ENCODE data around the gene GFER. TPM values are rescaled to one million over a fixed set of nuclear protein-coding genes. Genes with fewer than 3 reads are reported as not detected.

GFER gene
- total RNA-seq, 2 donors from 2014 or later: 13.2 to 35.9 TPM

- DNase-seq: no peak
- intact Hi-C loops (cut with DNase I): no loop called here
- TF ChIP-seq, protein P1, sequence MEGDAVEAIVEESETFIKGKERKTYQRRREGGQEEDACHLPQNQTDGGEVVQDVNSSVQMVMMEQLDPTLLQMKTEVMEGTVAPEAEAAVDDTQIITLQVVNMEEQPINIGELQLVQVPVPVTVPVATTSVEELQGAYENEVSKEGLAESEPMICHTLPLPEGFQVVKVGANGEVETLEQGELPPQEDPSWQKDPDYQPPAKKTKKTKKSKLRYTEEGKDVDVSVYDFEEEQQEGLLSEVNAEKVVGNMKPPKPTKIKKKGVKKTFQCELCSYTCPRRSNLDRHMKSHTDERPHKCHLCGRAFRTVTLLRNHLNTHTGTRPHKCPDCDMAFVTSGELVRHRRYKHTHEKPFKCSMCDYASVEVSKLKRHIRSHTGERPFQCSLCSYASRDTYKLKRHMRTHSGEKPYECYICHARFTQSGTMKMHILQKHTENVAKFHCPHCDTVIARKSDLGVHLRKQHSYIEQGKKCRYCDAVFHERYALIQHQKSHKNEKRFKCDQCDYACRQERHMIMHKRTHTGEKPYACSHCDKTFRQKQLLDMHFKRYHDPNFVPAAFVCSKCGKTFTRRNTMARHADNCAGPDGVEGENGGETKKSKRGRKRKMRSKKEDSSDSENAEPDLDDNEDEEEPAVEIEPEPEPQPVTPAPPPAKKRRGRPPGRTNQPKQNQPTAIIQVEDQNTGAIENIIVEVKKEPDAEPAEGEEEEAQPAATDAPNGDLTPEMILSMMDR (IDR thresholded peaks at IDR 0.05): no peak
- no peak for TF ChIP-seq POLR2A (IDR thresholded peaks at IDR 0.05)
Measured at GRCh38 chr16:1968146-1968953, 15.6 kb upstream of the GFER start.

DNA sequence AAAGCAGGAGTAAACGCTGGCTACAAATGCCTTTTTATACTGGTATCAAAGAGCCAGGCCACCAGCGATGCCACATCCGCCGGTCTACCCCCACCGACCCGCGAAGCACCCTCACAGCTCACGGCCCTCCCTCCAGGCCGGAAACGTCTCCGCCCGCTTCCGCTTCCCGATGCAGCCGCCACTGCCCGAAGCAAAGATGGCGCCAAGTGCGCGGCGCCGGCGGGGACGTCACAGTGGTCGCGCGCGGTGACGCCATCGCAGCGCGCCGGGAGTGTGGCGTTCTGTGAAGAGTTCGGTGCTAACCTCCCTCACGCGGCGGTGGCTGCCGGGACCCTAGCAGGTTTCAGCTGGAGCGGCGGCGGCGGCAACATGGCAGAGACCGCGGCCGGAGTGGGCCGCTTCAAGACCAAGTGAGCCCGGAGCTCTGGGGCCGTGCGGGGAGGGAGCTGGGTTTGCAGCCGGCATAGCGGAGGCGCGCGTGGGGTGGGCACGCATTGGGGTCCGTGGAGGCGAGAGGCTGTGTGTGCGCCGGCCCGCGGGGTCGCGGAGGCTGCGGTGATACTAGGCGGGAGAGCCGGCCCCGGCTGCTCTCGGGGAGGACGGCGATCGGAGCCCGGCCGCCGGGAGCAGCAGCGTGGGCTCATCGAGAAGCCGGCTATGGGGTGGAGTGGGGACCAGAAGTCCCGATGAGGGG is 12.1 kb upstream of the GFER start, which contains the start of gene TBL3:
Gene TBL3 (plus strand): TSS at position 258 of the 694 bp plus-strand sequence. CDS start 112 bp downstream, at position 370.
- ATAC-seq (peak; percentile 95), DNase-seq (peak; percentile 92 to 94 (median 94))
- H3K27me3 ChIP-seq: no peaks in the 10 kb centered on the region
- H3K27ac ChIP-seq: peak within 1 kb of the TSS; percentile 76 to 96 (median 92)
- intact Hi-C loops (cut with DNase I): no loop called here
- H3K9me3 ChIP-seq: no peaks in the 10 kb centered on the region
- H3K36me3 ChIP-seq (replicated peaks in 1 of 2; ENCODE audit: insufficient read depth in 1 of 2, low read depth in 2 of 2): peaks cover 0 to 15% of the 10 kb centered on the region in 2 donors
- peak; percentile 80 to 95 (median 95) for TF ChIP-seq POLR2A (IDR thresholded peaks at IDR 0.05)
- TF ChIP-seq, protein P1 (IDR thresholded peaks at IDR 0.05): peak in 2 of 7 experiments; percentile 11 to 38
- H3K4me3 ChIP-seq: peak within 1 kb of the TSS; percentile 62 to 94
- peaks cover 28% of the 10 kb centered on the region for H3K4me1 ChIP-seq
- WGBS, 2 donors: 0% methylated on average over 3 to 66 of the region's 78 CpGs

More at GRCh38 chr16:1968146-1968953, 15.6 kb upstream of the GFER start:
- no peak overlapping the region for H3K4me3 ChIP-seq
- H3K27me3 ChIP-seq: no peaks in the 10 kb centered on the region
- H3K9me3 ChIP-seq: no peaks in the 10 kb centered on the region
- no peaks in the 10 kb centered on the region for H3K36me3 ChIP-seq (replicated peaks in 1 of 2; ENCODE audit: insufficient read depth in 1 of 2, low read depth in 2 of 2)
- no peak overlapping the region for H3K27ac ChIP-seq
- peaks cover 34% of the 10 kb centered on the region for H3K4me1 ChIP-seq
- ATAC-seq: no peak
- WGBS, 2 donors: 78 to 93% methylated on average over 3 to 28 of the region's 41 CpGs

DNA sequence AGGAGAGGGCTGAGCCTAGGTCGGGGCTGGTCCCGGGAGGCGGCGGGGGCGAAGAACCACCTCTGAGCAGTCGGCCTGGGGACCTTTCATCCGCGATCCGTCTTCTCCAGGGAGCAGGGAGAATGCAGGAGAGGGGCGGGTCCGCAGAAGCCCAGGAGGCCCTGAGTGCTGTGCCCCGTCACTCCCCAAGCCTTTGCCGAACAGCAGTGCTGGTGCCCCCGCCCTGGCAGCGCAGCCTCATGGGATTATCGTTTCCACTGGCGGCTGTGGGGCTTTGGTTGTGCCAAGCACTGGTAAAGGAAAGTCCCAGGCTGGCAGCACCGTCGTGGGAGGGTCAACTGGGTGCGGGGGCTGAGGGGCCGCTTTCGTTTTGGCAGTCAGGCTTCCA is 11.5 kb upstream of the GFER start:
- TF ChIP-seq, protein P1 (IDR thresholded peaks at IDR 0.05): no peak
- TF ChIP-seq POLR2A (IDR thresholded peaks at IDR 0.05): no peak
- no peaks in the 10 kb centered on the region for H3K9me3 ChIP-seq
- peak in 1 of 4 donors; percentile 27 for DNase-seq
- WGBS, 2 donors: 2 to 4% methylated on average over 5 to 22 of the region's 22 CpGs
- H3K27me3 ChIP-seq: no peaks in the 10 kb centered on the region
- peaks cover 0 to 19% of the 10 kb centered on the region in 2 donors for H3K36me3 ChIP-seq (replicated peaks in 1 of 2; ENCODE audit: insufficient read depth in 1 of 2, low read depth in 2 of 2)
- intact Hi-C loops (cut with DNase I): no loop called here
- peaks cover 28% of the 10 kb centered on the region for H3K4me1 ChIP-seq
- H3K27ac ChIP-seq: peak overlapping the region in 2 of 4 donors; percentile 76 to 89
- no peak for ATAC-seq
- peak overlapping the region; percentile 62 to 94 for H3K4me3 ChIP-seq

GRCh38 chr16:1973461-1974156 is 10.4 kb upstream of the GFER start:
- DNase-seq (peak in 1 of 4 donors; percentile 12), ATAC-seq (no peak)
- Histone ChIP-seq H3K4me3 (no peak overlapping the region), H3K4me1 (peaks cover 34% of the 10 kb centered on the region), H3K9me3 (no peaks in the 10 kb centered on the region), H3K27me3 (no peaks in the 10 kb centered on the region), H3K36me3 (replicated peaks in 1 of 2; ENCODE audit: insufficient read depth in 1 of 2, low read depth in 2 of 2) (peaks cover 0 to 20% of the 10 kb centered on the region in 2 donors), H3K27ac (no peak overlapping the region)
- TF ChIP-seq POLR2A (IDR thresholded peaks at IDR 0.05): no peak
- TF ChIP-seq, protein P1 (IDR thresholded peaks at IDR 0.05): no peak
- intact Hi-C loops (cut with DNase I): no loop called here
- WGBS, 2 donors: 80 to 84% methylated on average over 12 to 14 of the region's 16 CpGs

All from body of pancreas (tissue), 4 donors.